ENCODE results near the gene PMS2. TPM values are rescaled to one million over a fixed set of nuclear protein-coding genes. Genes with fewer than 3 reads are reported as not detected.
"Not testable (repeated sequence)": the region's sequence is repeated elsewhere in the genome, so short reads cannot be mapped to it uniquely, and the experiment has no call there.

Gene PMS2
- total and polyA plus RNA-seq, 4 donors, result 1.9 to 7.2 (median 4.9) TPM

- H3K27ac ChIP-seq (ENCODE audit: low read depth in 1 of 2, low read length in 2 of 2); H3K9me3 ChIP-seq (ENCODE audit: control insufficient read depth in 4 of 4, low read length in 3 of 4); DNase-seq (ENCODE audit: low spot score); H3K4me1 ChIP-seq (ENCODE audit: control insufficient read depth in 4 of 4, insufficient read depth in 4 of 4, low read length in 3 of 4); H3K4me3 ChIP-seq (ENCODE audit: low read depth in 1 of 3, low read length in 3 of 3); H3K27me3 ChIP-seq (ENCODE audit: control insufficient read depth in 4 of 4, insufficient read depth in 4 of 4, low read length in 3 of 4); H3K9ac ChIP-seq (ENCODE audit: low read depth in 1 of 2, low read length in 2 of 2); H3K36me3 ChIP-seq (ENCODE audit: control insufficient read depth in 4 of 4, insufficient read depth in 3 of 4, low read depth in 1 of 4, low read length in 3 of 4): not testable (repeated sequence)
- WGBS, result 22% methylated on average over 24 of the region's 43 CpGs
These were observed 38.4 kb downstream of the PMS2 start, which contains the start of gene RSPH10B for GRCh38 chr7:5970347-5970911. TSS of gene RSPH10B (minus strand) at chr7:5970689. CDS start at chr7:5967116, 3,573 bp downstream.

- H3K27me3 ChIP-seq (ENCODE audit: control insufficient read depth in 4 of 4, insufficient read depth in 4 of 4, low read length in 3 of 4); H3K9ac ChIP-seq (ENCODE audit: low read depth in 1 of 2, low read length in 2 of 2); DNase-seq (ENCODE audit: low spot score); H3K4me3 ChIP-seq (ENCODE audit: low read depth in 1 of 3, low read length in 3 of 3); H3K4me1 ChIP-seq (ENCODE audit: control insufficient read depth in 4 of 4, insufficient read depth in 4 of 4, low read length in 3 of 4); H3K27ac ChIP-seq (ENCODE audit: low read depth in 1 of 2, low read length in 2 of 2); H3K9me3 ChIP-seq (ENCODE audit: control insufficient read depth in 4 of 4, low read length in 3 of 4); H3K36me3 ChIP-seq (ENCODE audit: control insufficient read depth in 4 of 4, insufficient read depth in 3 of 4, low read depth in 1 of 4, low read length in 3 of 4): not testable (repeated sequence)
- WGBS, result 86% methylated on average over 5 of the region's 7 CpGs
These were observed 45.0 kb downstream of the PMS2 start for GRCh38 chr7:5963810-5964209.

- not testable (repeated sequence) for H3K9me3 ChIP-seq (ENCODE audit: control insufficient read depth in 4 of 4, low read length in 3 of 4); DNase-seq (ENCODE audit: low spot score); H3K27ac ChIP-seq (ENCODE audit: low read depth in 1 of 2, low read length in 2 of 2); H3K27me3 ChIP-seq (ENCODE audit: control insufficient read depth in 4 of 4, insufficient read depth in 4 of 4, low read length in 3 of 4); H3K36me3 ChIP-seq (ENCODE audit: control insufficient read depth in 4 of 4, insufficient read depth in 3 of 4, low read depth in 1 of 4, low read length in 3 of 4); H3K4me3 ChIP-seq (ENCODE audit: low read depth in 1 of 3, low read length in 3 of 3); H3K4me1 ChIP-seq (ENCODE audit: control insufficient read depth in 4 of 4, insufficient read depth in 4 of 4, low read length in 3 of 4); H3K9ac ChIP-seq (ENCODE audit: low read depth in 1 of 2, low read length in 2 of 2)
- WGBS, result 73% methylated on average over 5 of the region's 13 CpGs
These were observed 45.6 kb downstream of the PMS2 start for GRCh38 chr7:5963205-5963604.

GRCh38 chr7:5934945-5935450 lies 73.9 kb downstream of the PMS2 start:
- H3K9me3 ChIP-seq (ENCODE audit: control insufficient read depth in 4 of 4, low read length in 3 of 4); H3K9ac ChIP-seq (ENCODE audit: low read depth in 1 of 2, low read length in 2 of 2); H3K36me3 ChIP-seq (ENCODE audit: control insufficient read depth in 4 of 4, insufficient read depth in 3 of 4, low read depth in 1 of 4, low read length in 3 of 4); H3K4me1 ChIP-seq (ENCODE audit: control insufficient read depth in 4 of 4, insufficient read depth in 4 of 4, low read length in 3 of 4); DNase-seq (ENCODE audit: low spot score); H3K4me3 ChIP-seq (ENCODE audit: low read depth in 1 of 3, low read length in 3 of 3); H3K27me3 ChIP-seq (ENCODE audit: control insufficient read depth in 4 of 4, insufficient read depth in 4 of 4, low read length in 3 of 4); H3K27ac ChIP-seq (ENCODE audit: low read depth in 1 of 2, low read length in 2 of 2): not testable (repeated sequence)
- WGBS, result no CpG with 5 or more reads among the region's 17 CpGs

GRCh38 chr7:5931905-5932644 lies 76.8 kb downstream of the PMS2 start:
- H3K4me1 ChIP-seq (ENCODE audit: control insufficient read depth in 4 of 4, insufficient read depth in 4 of 4, low read length in 3 of 4); DNase-seq (ENCODE audit: low spot score); H3K4me3 ChIP-seq (ENCODE audit: low read depth in 1 of 3, low read length in 3 of 3); H3K27ac ChIP-seq (ENCODE audit: low read depth in 1 of 2, low read length in 2 of 2); H3K9me3 ChIP-seq (ENCODE audit: control insufficient read depth in 4 of 4, low read length in 3 of 4); H3K9ac ChIP-seq (ENCODE audit: low read depth in 1 of 2, low read length in 2 of 2); H3K36me3 ChIP-seq (ENCODE audit: control insufficient read depth in 4 of 4, insufficient read depth in 3 of 4, low read depth in 1 of 4, low read length in 3 of 4); H3K27me3 ChIP-seq (ENCODE audit: control insufficient read depth in 4 of 4, insufficient read depth in 4 of 4, low read length in 3 of 4): not testable (repeated sequence)
- WGBS, result 46% methylated on average over 7 of the region's 13 CpGs

- not testable (repeated sequence) for H3K4me3 ChIP-seq (ENCODE audit: low read depth in 1 of 3, low read length in 3 of 3); H3K4me1 ChIP-seq (ENCODE audit: control insufficient read depth in 4 of 4, insufficient read depth in 4 of 4, low read length in 3 of 4)
- WGBS, result 97% methylated on average over 14 of the region's 14 CpGs
These were observed 77.6 kb downstream of the PMS2 start for GRCh38 chr7:5931250-5931649.

GRCh38 chr7:5930290-5930689 lies 78.6 kb downstream of the PMS2 start:
- DNase-seq (ENCODE audit: low spot score); H3K27me3 ChIP-seq (ENCODE audit: control insufficient read depth in 4 of 4, insufficient read depth in 4 of 4, low read length in 3 of 4); H3K36me3 ChIP-seq (ENCODE audit: control insufficient read depth in 4 of 4, insufficient read depth in 3 of 4, low read depth in 1 of 4, low read length in 3 of 4); H3K9me3 ChIP-seq (ENCODE audit: control insufficient read depth in 4 of 4, low read length in 3 of 4); H3K4me1 ChIP-seq (ENCODE audit: control insufficient read depth in 4 of 4, insufficient read depth in 4 of 4, low read length in 3 of 4); H3K4me3 ChIP-seq (ENCODE audit: low read depth in 1 of 3, low read length in 3 of 3); H3K9ac ChIP-seq (ENCODE audit: low read depth in 1 of 2, low read length in 2 of 2); H3K27ac ChIP-seq (ENCODE audit: low read depth in 1 of 2, low read length in 2 of 2): not testable (repeated sequence)
- 94% methylated on average over 2 of the region's 10 CpGs for WGBS

More at GRCh38 chr7:5931250-5931649, 77.6 kb downstream of the PMS2 start:
- not testable (repeated sequence) for DNase-seq (ENCODE audit: low spot score); H3K9me3 ChIP-seq (ENCODE audit: control insufficient read depth in 4 of 4, low read length in 3 of 4); H3K36me3 ChIP-seq (ENCODE audit: control insufficient read depth in 4 of 4, insufficient read depth in 3 of 4, low read depth in 1 of 4, low read length in 3 of 4); H3K9ac ChIP-seq (ENCODE audit: low read depth in 1 of 2, low read length in 2 of 2); H3K27me3 ChIP-seq (ENCODE audit: control insufficient read depth in 4 of 4, insufficient read depth in 4 of 4, low read length in 3 of 4)
- peak overlapping the region in 1 of 2 donors; percentile 12 for H3K27ac ChIP-seq (ENCODE audit: low read depth in 1 of 2, low read length in 2 of 2)

GRCh38 chr7:5926263-5926870 lies 82.5 kb downstream of the PMS2 start:
- not testable (repeated sequence) for H3K4me3 ChIP-seq (ENCODE audit: low read depth in 1 of 3, low read length in 3 of 3); H3K36me3 ChIP-seq (ENCODE audit: control insufficient read depth in 4 of 4, insufficient read depth in 3 of 4, low read depth in 1 of 4, low read length in 3 of 4); H3K27me3 ChIP-seq (ENCODE audit: control insufficient read depth in 4 of 4, insufficient read depth in 4 of 4, low read length in 3 of 4); H3K27ac ChIP-seq (ENCODE audit: low read depth in 1 of 2, low read length in 2 of 2); H3K4me1 ChIP-seq (ENCODE audit: control insufficient read depth in 4 of 4, insufficient read depth in 4 of 4, low read length in 3 of 4); H3K9me3 ChIP-seq (ENCODE audit: control insufficient read depth in 4 of 4, low read length in 3 of 4); DNase-seq (ENCODE audit: low spot score); H3K9ac ChIP-seq (ENCODE audit: low read depth in 1 of 2, low read length in 2 of 2)
- 92% methylated on average over 2 of the region's 13 CpGs for WGBS
